Body of pancreas (tissue), 4 donors: ENCODE data around the gene SLC8A2.

Experiments used
- POLR2A ChIP-seq, 3 donors: fragments of 450-650 bp; IDR thresholded peaks; one replicate each; pipeline ENCODE4 v1.6.1; 2016; ENCODE audit warnings: antibody characterized with exemption in 3 of 3, mild to moderate bottlenecking in 2 of 3
- TF ChIP-seq, protein P1 (sequence below), 7 experiments: fragments of 450-650 bp in 4 of 7; fragments of 200-600 bp in 3 of 7; sonication (generic) in 3 of 7; IDR thresholded peaks; one replicate each; pipeline ENCODE4 v1.5.1; 2016 to 2019; ENCODE audit warnings: antibody characterized with exemption in 7 of 7

- TF ChIP-seq, protein P1, sequence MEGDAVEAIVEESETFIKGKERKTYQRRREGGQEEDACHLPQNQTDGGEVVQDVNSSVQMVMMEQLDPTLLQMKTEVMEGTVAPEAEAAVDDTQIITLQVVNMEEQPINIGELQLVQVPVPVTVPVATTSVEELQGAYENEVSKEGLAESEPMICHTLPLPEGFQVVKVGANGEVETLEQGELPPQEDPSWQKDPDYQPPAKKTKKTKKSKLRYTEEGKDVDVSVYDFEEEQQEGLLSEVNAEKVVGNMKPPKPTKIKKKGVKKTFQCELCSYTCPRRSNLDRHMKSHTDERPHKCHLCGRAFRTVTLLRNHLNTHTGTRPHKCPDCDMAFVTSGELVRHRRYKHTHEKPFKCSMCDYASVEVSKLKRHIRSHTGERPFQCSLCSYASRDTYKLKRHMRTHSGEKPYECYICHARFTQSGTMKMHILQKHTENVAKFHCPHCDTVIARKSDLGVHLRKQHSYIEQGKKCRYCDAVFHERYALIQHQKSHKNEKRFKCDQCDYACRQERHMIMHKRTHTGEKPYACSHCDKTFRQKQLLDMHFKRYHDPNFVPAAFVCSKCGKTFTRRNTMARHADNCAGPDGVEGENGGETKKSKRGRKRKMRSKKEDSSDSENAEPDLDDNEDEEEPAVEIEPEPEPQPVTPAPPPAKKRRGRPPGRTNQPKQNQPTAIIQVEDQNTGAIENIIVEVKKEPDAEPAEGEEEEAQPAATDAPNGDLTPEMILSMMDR (IDR thresholded peaks at IDR 0.05): no peak
- no peak for TF ChIP-seq POLR2A (IDR thresholded peaks at IDR 0.05)
Measured at GRCh38 chr19:47445937-47446402, 25.7 kb downstream of the SLC8A2 start.
